Activated CD4-positive, CD25-positive, alpha-beta regulatory T cell treated with anti-CD3 and anti-CD28 coated beads, Interleukin-2, amount 50 U/mL, for 16 hours (primary cell): ENCODE results near the gene ZIM2.

Experiments used
- DNase-seq: peaks from one replicate; pipeline ENCODE4 v3.0.0-alpha.2; 2020; ENCODE audit warnings: low read depth, low spot score

The ZIM2 gene

GRCh38 chr19:56838909-56839651 lies 1.4 kb downstream of the ZIM2 start:
- no peak for DNase-seq

- DNase-seq: no peak
Observed at GRCh38 chr19:56838024-56838908, 2.3 kb downstream of the ZIM2 start.

- DNase-seq: no peak
Observed at GRCh38 chr19:56837492-56838023, 3.0 kb downstream of the ZIM2 start.

- DNase-seq: no peak
Observed at GRCh38 chr19:56837004-56837403, 3.5 kb downstream of the ZIM2 start.

- DNase-seq: no peak
Observed at GRCh38 chr19:56836059-56836458, 4.5 kb downstream of the ZIM2 start.

GRCh38 chr19:56835401-56835800 lies 5.1 kb downstream of the ZIM2 start:
- no peak for DNase-seq

- no peak for DNase-seq
Observed at GRCh38 chr19:56834564-56835375, 5.8 kb downstream of the ZIM2 start.

GRCh38 chr19:56832352-56832928 lies 8.1 kb downstream of the ZIM2 start:
- no peak for DNase-seq

- DNase-seq: no peak
Observed at GRCh38 chr19:56831255-56831654, 9.3 kb downstream of the ZIM2 start.

- no peak for DNase-seq
Observed at GRCh38 chr19:56829596-56829995, 10.9 kb downstream of the ZIM2 start.

- DNase-seq: no peak
Observed at GRCh38 chr19:56827708-56828107, 12.8 kb downstream of the ZIM2 start.

GRCh38 chr19:56823956-56824355 lies 16.6 kb downstream of the ZIM2 start:
- DNase-seq: no peak

GRCh38 chr19:56823417-56823816 lies 17.1 kb downstream of the ZIM2 start:
- no peak for DNase-seq

GRCh38 chr19:56822755-56823154 lies 17.8 kb downstream of the ZIM2 start:
- DNase-seq: no peak

GRCh38 chr19:56821675-56822074 lies 18.9 kb downstream of the ZIM2 start:
- no peak for DNase-seq

- no peak for DNase-seq
Observed at GRCh38 chr19:56821209-56821608, 19.3 kb downstream of the ZIM2 start.

GRCh38 chr19:56819166-56819565 lies 21.4 kb downstream of the ZIM2 start:
- DNase-seq: no peak

GRCh38 chr19:56814656-56815055 lies 25.9 kb downstream of the ZIM2 start:
- DNase-seq: no peak

- DNase-seq: no peak
Observed at GRCh38 chr19:56813531-56813930, 27.0 kb downstream of the ZIM2 start.

GRCh38 chr19:56811480-56811879 lies 29.0 kb downstream of the ZIM2 start:
- DNase-seq: no peak

GRCh38 chr19:56810260-56810659 lies 30.3 kb downstream of the ZIM2 start:
- DNase-seq: no peak
